Measurements from ENCODE around the gene GNG14. TPM values are rescaled to one million over a fixed set of nuclear protein-coding genes. Genes with fewer than 3 reads are reported as not detected.

GNG14 gene
- total RNA-seq, 1 experiment from 2014 or later: not detected

DNA sequence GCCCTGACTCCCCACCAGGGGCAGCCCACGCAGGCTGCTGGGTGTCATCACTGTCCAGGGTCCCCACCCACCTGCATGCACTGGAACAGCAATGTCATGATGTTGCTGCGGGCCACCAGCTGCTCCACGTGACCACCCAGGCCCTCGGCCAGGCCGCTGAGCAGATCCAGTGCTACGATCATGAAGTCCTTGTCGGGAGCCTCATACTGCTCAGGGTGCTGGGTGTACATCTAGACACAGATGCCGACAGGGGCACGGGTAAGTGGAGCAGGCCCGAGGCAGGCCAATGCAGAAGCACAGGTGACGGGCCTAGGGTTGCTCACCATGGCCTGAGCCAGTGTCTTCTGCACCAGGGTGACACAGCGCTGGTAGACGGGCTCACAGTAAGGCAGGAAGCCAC lies 17.4 kb downstream of the GNG14 start:
- H3K4me2 ChIP-seq (ENCODE audit: low read length): no peak overlapping the region
- no peak overlapping the region for H3K9ac ChIP-seq (ENCODE audit: low read length)
- intact Hi-C loops (cut with micrococcal nuclease): no loop called here
- BruUV-seq (replicated peaks): no TSS peak
- no peaks in the 10 kb centered on the region for H3K9me2 ChIP-seq (ENCODE audit: insufficient read depth)
- no peak overlapping the region for H3K27ac ChIP-seq (ENCODE audit: low read depth, low read length)
- ChIA-PET POLR2A (no interaction called here), CTCF (no interaction called here), RAD21 (ENCODE audit: low non-redundant PET in 1 of 2, low total read pairs in 2 of 2, uncharacterized antibody in 2 of 2, unreplicated experiment in 2 of 2) (no interaction called here)
- no peak for TF ChIP-seq SP1 (IDR thresholded peaks at IDR 0.05; ENCODE audit: low read depth)
- peaks cover 9% of the 10 kb centered on the region; the same call in 1 of the 2 replicates for H3K79me2 ChIP-seq (ENCODE audit: insufficient read depth, low read length)
- H3K36me3 ChIP-seq (ENCODE audit: control insufficient read depth in 1 of 2, insufficient read depth in 2 of 2, low read length in 2 of 2): peaks cover 53 to 71% of the 10 kb centered on the region in 2 experiments
- H3K9me3 ChIP-seq (ENCODE audit: control insufficient read depth in 1 of 2, insufficient read depth in 1 of 2, low read depth in 1 of 2, low read length in 2 of 2): no peaks in the 10 kb centered on the region
- no peaks in the 10 kb centered on the region for H3K4me1 ChIP-seq (ENCODE audit: control insufficient read depth in 1 of 2, insufficient read depth in 2 of 2, low read length in 2 of 2)
- no peak overlapping the region for H3K4me3 ChIP-seq (replicated peaks in 1 of 2; ENCODE audit: low read depth in 1 of 2, low read length in 2 of 2)
- H4K20me1 ChIP-seq (ENCODE audit: insufficient read depth): no peaks in the 10 kb centered on the region
- ATAC-seq: no peak
- no peak overlapping the region for H2AFZ ChIP-seq (ENCODE audit: low read depth, low read length, poor library complexity, severe bottlenecking)
- no peaks in the 10 kb centered on the region for H3K27me3 ChIP-seq (ENCODE audit: insufficient read depth, low read length)
- no peak for DNase-seq (ENCODE audit: low read depth, low spot score)

DNA sequence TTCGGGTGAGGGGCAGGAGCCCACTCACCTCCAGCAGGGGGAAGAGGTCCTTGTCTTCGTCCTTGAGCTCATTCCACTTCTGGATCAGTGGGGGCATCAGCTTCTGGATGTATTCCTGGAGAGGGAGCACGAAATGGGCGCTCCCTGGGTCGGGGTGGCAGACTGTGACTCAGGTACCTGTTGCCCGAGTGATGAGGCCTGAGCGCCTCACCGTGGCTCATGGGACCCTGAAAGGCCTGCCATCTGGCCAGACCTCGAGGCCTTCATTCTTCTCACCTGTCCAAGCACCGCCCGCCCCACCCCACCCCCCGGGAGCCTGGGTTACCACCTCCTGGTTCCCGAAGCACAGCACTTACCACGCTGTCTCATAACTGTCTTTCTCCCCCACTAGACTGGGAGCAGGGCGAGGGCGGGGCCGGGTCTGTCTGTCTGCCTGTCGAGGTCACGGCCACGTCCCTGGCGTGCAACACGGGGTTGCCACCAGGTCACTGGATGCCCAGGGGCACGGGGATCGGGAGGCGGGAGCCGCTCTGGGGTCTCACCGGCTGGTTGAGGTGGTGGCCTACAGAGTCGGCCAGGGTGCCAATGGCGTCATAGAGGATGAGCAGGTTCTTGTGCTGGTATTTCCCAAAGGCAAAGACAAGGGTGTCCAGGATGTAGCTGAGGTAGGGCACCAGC lies 18.0 kb downstream of the GNG14 start:
- CTCF ChIA-PET: no interaction called here
- Histone ChIP-seq H3K9me3 (ENCODE audit: control insufficient read depth in 1 of 2, insufficient read depth in 1 of 2, low read depth in 1 of 2, low read length in 2 of 2) (no peaks in the 10 kb centered on the region), H4K20me1 (ENCODE audit: insufficient read depth) (no peaks in the 10 kb centered on the region), H2AFZ (ENCODE audit: low read depth, low read length, poor library complexity, severe bottlenecking) (no peak overlapping the region), H3K4me1 (ENCODE audit: control insufficient read depth in 1 of 2, insufficient read depth in 2 of 2, low read length in 2 of 2) (no peaks in the 10 kb centered on the region), H3K27ac (ENCODE audit: low read depth, low read length) (no peak overlapping the region), H3K9me2 (ENCODE audit: insufficient read depth) (no peaks in the 10 kb centered on the region), H3K27me3 (ENCODE audit: insufficient read depth, low read length) (no peaks in the 10 kb centered on the region), H3K4me2 (ENCODE audit: low read length) (no peak overlapping the region), H3K4me3 (replicated peaks in 1 of 2; ENCODE audit: low read depth in 1 of 2, low read length in 2 of 2) (no peak overlapping the region), H3K79me2 (ENCODE audit: insufficient read depth, low read length) (peaks cover 12% of the 10 kb centered on the region; the same call in 1 of the 2 replicates), H3K9ac (ENCODE audit: low read length) (no peak overlapping the region), H3K36me3 (ENCODE audit: control insufficient read depth in 1 of 2, insufficient read depth in 2 of 2, low read length in 2 of 2) (peaks cover 54 to 74% of the 10 kb centered on the region in 2 experiments)
- DNase-seq (ENCODE audit: low read depth, low spot score) (no peak), ATAC-seq (no peak)
- POLR2A ChIA-PET: no interaction called here
- intact Hi-C loops (cut with micrococcal nuclease): no loop called here
- RAD21 ChIA-PET (ENCODE audit: low non-redundant PET in 1 of 2, low total read pairs in 2 of 2, uncharacterized antibody in 2 of 2, unreplicated experiment in 2 of 2): no interaction called here
- BruUV-seq (replicated peaks): no TSS peak
- TF ChIP-seq SP1 (IDR thresholded peaks at IDR 0.05; ENCODE audit: low read depth) (no peak), CEBPB (IDR thresholded peaks at IDR 0.05; ENCODE audit: low read depth) (no peak), SRF (IDR thresholded peaks at IDR 0.05; ENCODE audit: low read depth) (no peak), RAD21 (IDR thresholded peaks at IDR 0.05; ENCODE audit: low read depth) (no peak), FOSL1 (IDR thresholded peaks at IDR 0.05; ENCODE audit: low read depth) (no peak), CBX3 (IDR thresholded peaks at IDR 0.05; ENCODE audit: low read depth) (no peak), POLR2AphosphoS5 (IDR thresholded peaks at IDR 0.05; ENCODE audit: low read depth, low read length) (no peak), SIN3A (IDR thresholded peaks at IDR 0.05; ENCODE audit: low read depth) (no peak), EGR1 (IDR thresholded peaks at IDR 0.05; ENCODE audit: low read depth) (no peak), POLR2A (IDR thresholded peaks at IDR 0.05; ENCODE audit: borderline replicate concordance, extremely low read depth, insufficient read depth, insufficient read length) (no peak), JUND (IDR thresholded peaks at IDR 0.05) (no peak), ELF1 (IDR thresholded peaks at IDR 0.05; ENCODE audit: borderline replicate concordance, low read depth) (no peak), ZNF274 (IDR thresholded peaks at IDR 0.05; ENCODE audit: low read depth, low read length) (no peak), ZFX (IDR thresholded peaks at IDR 0.05) (no peak)
- TF ChIP-seq, protein P1, sequence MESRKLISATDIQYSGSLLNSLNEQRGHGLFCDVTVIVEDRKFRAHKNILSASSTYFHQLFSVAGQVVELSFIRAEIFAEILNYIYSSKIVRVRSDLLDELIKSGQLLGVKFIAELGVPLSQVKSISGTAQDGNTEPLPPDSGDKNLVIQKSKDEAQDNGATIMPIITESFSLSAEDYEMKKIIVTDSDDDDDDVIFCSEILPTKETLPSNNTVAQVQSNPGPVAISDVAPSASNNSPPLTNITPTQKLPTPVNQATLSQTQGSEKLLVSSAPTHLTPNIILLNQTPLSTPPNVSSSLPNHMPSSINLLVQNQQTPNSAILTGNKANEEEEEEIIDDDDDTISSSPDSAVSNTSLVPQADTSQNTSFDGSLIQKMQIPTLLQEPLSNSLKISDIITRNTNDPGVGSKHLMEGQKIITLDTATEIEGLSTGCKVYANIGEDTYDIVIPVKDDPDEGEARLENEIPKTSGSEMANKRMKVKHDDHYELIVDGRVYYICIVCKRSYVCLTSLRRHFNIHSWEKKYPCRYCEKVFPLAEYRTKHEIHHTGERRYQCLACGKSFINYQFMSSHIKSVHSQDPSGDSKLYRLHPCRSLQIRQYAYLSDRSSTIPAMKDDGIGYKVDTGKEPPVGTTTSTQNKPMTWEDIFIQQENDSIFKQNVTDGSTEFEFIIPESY (IDR thresholded peaks at IDR 0.05; ENCODE audit: extremely low read depth, insufficient replicate concordance, low read length): no peak
- TF ChIP-seq, protein P2, sequence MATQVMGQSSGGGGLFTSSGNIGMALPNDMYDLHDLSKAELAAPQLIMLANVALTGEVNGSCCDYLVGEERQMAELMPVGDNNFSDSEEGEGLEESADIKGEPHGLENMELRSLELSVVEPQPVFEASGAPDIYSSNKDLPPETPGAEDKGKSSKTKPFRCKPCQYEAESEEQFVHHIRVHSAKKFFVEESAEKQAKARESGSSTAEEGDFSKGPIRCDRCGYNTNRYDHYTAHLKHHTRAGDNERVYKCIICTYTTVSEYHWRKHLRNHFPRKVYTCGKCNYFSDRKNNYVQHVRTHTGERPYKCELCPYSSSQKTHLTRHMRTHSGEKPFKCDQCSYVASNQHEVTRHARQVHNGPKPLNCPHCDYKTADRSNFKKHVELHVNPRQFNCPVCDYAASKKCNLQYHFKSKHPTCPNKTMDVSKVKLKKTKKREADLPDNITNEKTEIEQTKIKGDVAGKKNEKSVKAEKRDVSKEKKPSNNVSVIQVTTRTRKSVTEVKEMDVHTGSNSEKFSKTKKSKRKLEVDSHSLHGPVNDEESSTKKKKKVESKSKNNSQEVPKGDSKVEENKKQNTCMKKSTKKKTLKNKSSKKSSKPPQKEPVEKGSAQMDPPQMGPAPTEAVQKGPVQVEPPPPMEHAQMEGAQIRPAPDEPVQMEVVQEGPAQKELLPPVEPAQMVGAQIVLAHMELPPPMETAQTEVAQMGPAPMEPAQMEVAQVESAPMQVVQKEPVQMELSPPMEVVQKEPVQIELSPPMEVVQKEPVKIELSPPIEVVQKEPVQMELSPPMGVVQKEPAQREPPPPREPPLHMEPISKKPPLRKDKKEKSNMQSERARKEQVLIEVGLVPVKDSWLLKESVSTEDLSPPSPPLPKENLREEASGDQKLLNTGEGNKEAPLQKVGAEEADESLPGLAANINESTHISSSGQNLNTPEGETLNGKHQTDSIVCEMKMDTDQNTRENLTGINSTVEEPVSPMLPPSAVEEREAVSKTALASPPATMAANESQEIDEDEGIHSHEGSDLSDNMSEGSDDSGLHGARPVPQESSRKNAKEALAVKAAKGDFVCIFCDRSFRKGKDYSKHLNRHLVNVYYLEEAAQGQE (IDR thresholded peaks at IDR 0.05; ENCODE audit: low read depth): no peak
- TF ChIP-seq, protein P3, sequence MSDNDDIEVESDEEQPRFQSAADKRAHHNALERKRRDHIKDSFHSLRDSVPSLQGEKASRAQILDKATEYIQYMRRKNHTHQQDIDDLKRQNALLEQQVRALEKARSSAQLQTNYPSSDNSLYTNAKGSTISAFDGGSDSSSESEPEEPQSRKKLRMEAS (IDR thresholded peaks at IDR 0.05): no peak
